Measurements from ENCODE around the gene DNA2. TPM values are rescaled to one million over a fixed set of nuclear protein-coding genes. Genes with fewer than 3 reads are reported as not detected.

The DNA2 gene
- total and polyA plus RNA-seq, 2 of the 13 experiments (the other 11 are each of a cell fraction or from before 2014, with no cell fraction given): 4.8 to 27.3 TPM

DNA sequence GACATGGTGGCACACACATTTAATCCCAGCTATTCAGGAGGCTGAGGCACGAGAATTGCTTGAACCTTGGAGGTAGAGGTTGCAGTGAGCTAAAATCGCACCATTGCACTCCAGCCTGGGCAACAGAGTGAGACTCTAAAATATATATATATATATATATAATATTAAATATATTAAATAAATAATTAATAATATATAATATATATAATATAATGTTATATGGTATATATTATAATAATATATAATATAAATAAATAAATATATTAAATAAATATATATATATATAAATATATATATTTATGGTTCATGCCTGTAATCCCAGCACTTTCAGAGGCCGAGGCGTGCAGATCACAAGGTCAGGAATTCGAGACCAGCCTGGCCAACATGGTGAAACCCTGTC is 105.2 kb downstream of the DNA2 start:
- BruUV-seq (replicated peaks): no TSS peak

More for the DNA sequence above, 105.2 kb downstream of the DNA2 start:
- H3K27ac ChIP-seq (ENCODE audit: extremely low read length, insufficient read depth, low read length): no peak overlapping the region
- 98% methylated on average over 5 of the region's 5 CpGs for WGBS (ENCODE audit: low lambda C conversion rate)
- no peaks in the 10 kb centered on the region for H3K27me3 ChIP-seq (ENCODE audit: control insufficient read depth in 1 of 2, insufficient read depth in 2 of 2, low read length in 2 of 2)
- H4K20me1 ChIP-seq (ENCODE audit: insufficient read depth, low read length): no peaks in the 10 kb centered on the region
- POLR2A ChIA-PET: no interaction called here
- H3K9me3 ChIP-seq (ENCODE audit: low read length): no peaks in the 10 kb centered on the region
- in situ Hi-C loops (cut with HindIII; ENCODE audit: extremely low pct_ligation_motif_present, low pct_unique_long_range_greater_than_20kb) (no loop called here), intact Hi-C loops (cut with micrococcal nuclease; ENCODE audit: unreplicated experiment) (no loop called here)
- no peak overlapping the region for H3K4me3 ChIP-seq (replicated peaks in 1 of 3; ENCODE audit: insufficient read depth in 1 of 3, low read depth in 2 of 3, low read length in 3 of 3)
- H3K4me2 ChIP-seq (ENCODE audit: low read depth, low read length): no peak overlapping the region
- peaks cover 4% of the 10 kb centered on the region; the same call in 1 of the 2 replicates for H3K4me1 ChIP-seq (ENCODE audit: insufficient read depth, low read length)
- no peak overlapping the region for H2AFZ ChIP-seq (ENCODE audit: low read length)
- no peak for FAIRE-seq
- no peak for ATAC-seq
- CTCF ChIA-PET (ENCODE audit: low intra/inter-chr PET ratio, low total read pairs): no interaction called here
- TF ChIP-seq ZNF251 (CRISPR knock-in tag; IDR thresholded peaks at IDR 0.05): no peak
- no peak for TF ChIP-seq TMF1 (CRISPR knock-in tag; IDR thresholded peaks at IDR 0.05; ENCODE audit: low read depth)
- TF ChIP-seq TP53 (CRISPR knock-in tag; conservative IDR thresholded peaks at IDR 0.05): no peak
- TF ChIP-seq KLF11 (CRISPR knock-in tag; IDR thresholded peaks at IDR 0.05): no peak
- TF ChIP-seq NFYB (CRISPR knock-in tag; IDR thresholded peaks at IDR 0.05): no peak
- TF ChIP-seq ZNF670 (CRISPR knock-in tag; IDR thresholded peaks at IDR 0.05; ENCODE audit: borderline replicate concordance): no peak
- no peak for TF ChIP-seq ZNF225 (CRISPR knock-in tag; IDR thresholded peaks at IDR 0.05)
- no peak for TF ChIP-seq PHF20 (CRISPR knock-in tag; IDR thresholded peaks at IDR 0.05)
- TF ChIP-seq ZNF614 (CRISPR knock-in tag; IDR thresholded peaks at IDR 0.05; ENCODE audit: borderline replicate concordance): no peak
- no peak for TF ChIP-seq ZNF878 (CRISPR knock-in tag; IDR thresholded peaks at IDR 0.05)
- TF ChIP-seq, protein P1, sequence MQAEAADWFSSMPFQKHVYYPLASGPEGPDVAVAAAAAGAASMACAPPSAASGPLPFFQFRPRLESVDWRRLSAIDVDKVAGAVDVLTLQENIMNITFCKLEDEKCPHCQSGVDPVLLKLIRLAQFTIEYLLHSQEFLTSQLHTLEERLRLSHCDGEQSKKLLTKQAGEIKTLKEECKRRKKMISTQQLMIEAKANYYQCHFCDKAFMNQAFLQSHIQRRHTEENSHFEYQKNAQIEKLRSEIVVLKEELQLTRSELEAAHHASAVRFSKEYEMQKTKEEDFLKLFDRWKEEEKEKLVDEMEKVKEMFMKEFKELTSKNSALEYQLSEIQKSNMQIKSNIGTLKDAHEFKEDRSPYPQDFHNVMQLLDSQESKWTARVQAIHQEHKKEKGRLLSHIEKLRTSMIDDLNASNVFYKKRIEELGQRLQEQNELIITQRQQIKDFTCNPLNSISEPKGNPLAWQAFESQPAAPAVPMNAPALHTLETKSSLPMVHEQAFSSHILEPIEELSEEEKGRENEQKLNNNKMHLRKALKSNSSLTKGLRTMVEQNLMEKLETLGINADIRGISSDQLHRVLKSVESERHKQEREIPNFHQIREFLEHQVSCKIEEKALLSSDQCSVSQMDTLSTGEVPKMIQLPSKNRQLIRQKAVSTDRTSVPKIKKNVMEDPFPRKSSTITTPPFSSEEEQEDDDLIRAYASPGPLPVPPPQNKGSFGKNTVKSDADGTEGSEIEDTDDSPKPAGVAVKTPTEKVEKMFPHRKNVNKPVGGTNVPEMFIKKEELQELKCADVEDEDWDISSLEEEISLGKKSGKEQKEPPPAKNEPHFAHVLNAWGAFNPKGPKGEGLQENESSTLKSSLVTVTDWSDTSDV (CRISPR knock-in tag; IDR thresholded peaks at IDR 0.05): no peak
- no peak for TF ChIP-seq HOXD1 (CRISPR knock-in tag; IDR thresholded peaks at IDR 0.05)
- TF ChIP-seq, protein P2, sequence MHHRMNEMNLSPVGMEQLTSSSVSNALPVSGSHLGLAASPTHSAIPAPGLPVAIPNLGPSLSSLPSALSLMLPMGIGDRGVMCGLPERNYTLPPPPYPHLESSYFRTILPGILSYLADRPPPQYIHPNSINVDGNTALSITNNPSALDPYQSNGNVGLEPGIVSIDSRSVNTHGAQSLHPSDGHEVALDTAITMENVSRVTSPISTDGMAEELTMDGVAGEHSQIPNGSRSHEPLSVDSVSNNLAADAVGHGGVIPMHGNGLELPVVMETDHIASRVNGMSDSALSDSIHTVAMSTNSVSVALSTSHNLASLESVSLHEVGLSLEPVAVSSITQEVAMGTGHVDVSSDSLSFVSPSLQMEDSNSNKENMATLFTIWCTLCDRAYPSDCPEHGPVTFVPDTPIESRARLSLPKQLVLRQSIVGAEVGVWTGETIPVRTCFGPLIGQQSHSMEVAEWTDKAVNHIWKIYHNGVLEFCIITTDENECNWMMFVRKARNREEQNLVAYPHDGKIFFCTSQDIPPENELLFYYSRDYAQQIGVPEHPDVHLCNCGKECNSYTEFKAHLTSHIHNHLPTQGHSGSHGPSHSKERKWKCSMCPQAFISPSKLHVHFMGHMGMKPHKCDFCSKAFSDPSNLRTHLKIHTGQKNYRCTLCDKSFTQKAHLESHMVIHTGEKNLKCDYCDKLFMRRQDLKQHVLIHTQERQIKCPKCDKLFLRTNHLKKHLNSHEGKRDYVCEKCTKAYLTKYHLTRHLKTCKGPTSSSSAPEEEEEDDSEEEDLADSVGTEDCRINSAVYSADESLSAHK (CRISPR knock-in tag; IDR thresholded peaks at IDR 0.05; ENCODE audit: borderline replicate concordance): no peak
- no peak for DNase-seq (ENCODE audit: low spot score)
- H3K79me2 ChIP-seq (ENCODE audit: insufficient read depth, low read length): no peaks in the 10 kb centered on the region
- H3K9ac ChIP-seq (ENCODE audit: insufficient read depth, low read depth, low read length): no peak overlapping the region
- peaks cover 4 to 20% of the 10 kb centered on the region in 2 experiments; a peak in 3 of 5 replicates for H3K36me3 ChIP-seq (replicated peaks in 1 of 2; ENCODE audit: control insufficient read depth in 1 of 2, insufficient read depth in 2 of 2, low read length in 2 of 2)

All from HepG2 (cell line).